ENCODE measurements around the gene NCOA3. TPM values are rescaled to one million over a fixed set of nuclear protein-coding genes. Genes with fewer than 3 reads are reported as not detected.
A peak's percentile ranks its signal among the peaks of the same experiment; 100 is the strongest.

NCOA3 gene
- total and polyA plus RNA-seq, 12 donors = 8.0 to 30.2 (median 21.4) TPM

GRCh38 chr20:47557218-47557617 is 55.5 kb downstream of the NCOA3 start:
- H3K4me1 ChIP-seq = peaks cover 0 to 63% (median 55%) of the 10 kb centered on the region in 9 donors
- no peak overlapping the region for H3K27ac ChIP-seq
- no peak for TF ChIP-seq CTCF (IDR thresholded peaks at IDR 0.05)
- no peaks in the 10 kb centered on the region for H3K36me3 ChIP-seq
- no peaks in the 10 kb centered on the region for H3K27me3 ChIP-seq
- WGBS, 2 donors = 93 to 97% methylated on average over 2 of the region's 2 CpGs
- intact Hi-C loops (cut with DNase I) = no loop called here
- no peak overlapping the region for H3K4me3 ChIP-seq
- peaks cover 0 to 2% (median 0%) of the 10 kb centered on the region in 11 donors for H3K9me3 ChIP-seq
- DNase-seq = no peak
- no peak for ATAC-seq

GRCh38 chr20:47557791-47558190 is 56.1 kb downstream of the NCOA3 start:
- WGBS, 2 donors = 81 to 92% methylated on average over 7 of the region's 7 CpGs
- H3K27ac ChIP-seq = peak overlapping the region in 4 of 10 donors; percentile 10 to 48 (median 20)
- no peaks in the 10 kb centered on the region for H3K36me3 ChIP-seq
- ATAC-seq (no peak), DNase-seq (no peak)
- peaks cover 0 to 66% (median 55%) of the 10 kb centered on the region in 9 donors for H3K4me1 ChIP-seq
- H3K9me3 ChIP-seq = peaks cover 0 to 2% (median 0%) of the 10 kb centered on the region in 11 donors
- no peak overlapping the region for H3K4me3 ChIP-seq
- intact Hi-C loops (cut with DNase I) = loop anchor here in 1 of 10 donors (2.0 kb wide), 1 partner anchor 17 kb away; no protein-coding TSS in a partner anchor
- H3K27me3 ChIP-seq = no peaks in the 10 kb centered on the region
- no peak for TF ChIP-seq CTCF (IDR thresholded peaks at IDR 0.05)

- Histone ChIP-seq H3K9me3 (peaks cover 0 to 2% (median 0%) of the 10 kb centered on the region in 11 donors), H3K27ac (peak overlapping the region in 7 of 10 donors; percentile 2 to 48 (median 40)), H3K27me3 (no peaks in the 10 kb centered on the region), H3K4me1 (peaks cover 0 to 73% (median 59%) of the 10 kb centered on the region in 9 donors), H3K36me3 (no peaks in the 10 kb centered on the region), H3K4me3 (no peak overlapping the region)
- 52 to 55% methylated on average over 10 of the region's 10 CpGs for WGBS, 2 donors
- intact Hi-C loops (cut with DNase I) = loop anchor here in 1 of 10 donors (2.0 kb wide), 1 partner anchor 16 kb away; no protein-coding TSS in a partner anchor
- no peak for TF ChIP-seq CTCF (IDR thresholded peaks at IDR 0.05)
- DNase-seq (peak in 1 of 2 donors; percentile 15), ATAC-seq (peak in 5 of 8 donors; percentile 27 to 43 (median 36))
Measured at GRCh38 chr20:47558295-47559066, 56.8 kb downstream of the NCOA3 start.

- no peak overlapping the region for H3K4me3 ChIP-seq
- TF ChIP-seq CTCF (IDR thresholded peaks at IDR 0.05) = no peak
- peak in 2 of 8 donors; percentile 25 to 31 for ATAC-seq
- peaks cover 0 to 2% (median 0%) of the 10 kb centered on the region in 11 donors for H3K9me3 ChIP-seq
- peaks cover 0 to 79% (median 62%) of the 10 kb centered on the region in 9 donors for H3K4me1 ChIP-seq
- no peak for DNase-seq
- H3K27me3 ChIP-seq = no peaks in the 10 kb centered on the region
- no peaks in the 10 kb centered on the region for H3K36me3 ChIP-seq
- H3K27ac ChIP-seq = peak overlapping the region in 6 of 10 donors; percentile 2 to 48 (median 42)
- intact Hi-C loops (cut with DNase I) = loop anchor here in 1 of 10 donors (2.0 kb wide), 1 partner anchor 16 kb away; no protein-coding TSS in a partner anchor
Measured at GRCh38 chr20:47559141-47559540, 57.5 kb downstream of the NCOA3 start.
